Nephron (organoid): ENCODE results near the gene DNAH14.
"Not testable (repeated sequence)": the region's sequence is repeated elsewhere in the genome, so short reads cannot be mapped to it uniquely, and the experiment has no call there.

Source experiments
- H3K27ac Mint-ChIP-seq, 3 experiments: 2 replicates each; pipeline ENCODE4 v1.8.0; 2020; ENCODE audit warnings: mixed read lengths in 3 of 3, mild to moderate bottlenecking in 2 of 3, moderate library complexity in 1 of 3
- H3K27me3 Mint-ChIP-seq: 2 replicates; pipeline ENCODE4 v1.8.0; 2021; ENCODE audit warnings: low read depth, mild to moderate bottlenecking, moderate library complexity, mixed read lengths
- H3K36me3 Mint-ChIP-seq: 2 replicates; pipeline ENCODE4 v1.8.0; 2020; ENCODE audit warnings: low read depth, mixed read lengths
- H3K4me1 Mint-ChIP-seq: 2 replicates; pipeline ENCODE4 v1.8.0; 2020; ENCODE audit warnings: mixed read lengths
- H3K4me3 Mint-ChIP-seq, 3 experiments: 2 replicates each; pipeline ENCODE4 v1.8.0; 2020; ENCODE audit warnings: mild to moderate bottlenecking in 3 of 3, mixed read lengths in 3 of 3, moderate library complexity in 2 of 3
- H3K9me3 Mint-ChIP-seq: 2 replicates; pipeline ENCODE4 v1.8.0; 2020; ENCODE audit warnings: mixed read lengths
- CTCF ChIP-seq, 3 experiments: fragments of 200-600 bp; sonication (generic); IDR thresholded peaks; one replicate each; pipeline ENCODE4 v1.5.0; 2021; ENCODE audit warnings: antibody characterized with exemption in 3 of 3; ENCODE audit not compliant: unreplicated experiment in 3 of 3

DNAH14 gene

GRCh38 chr1:224946349-224946691 lies 16.8 kb downstream of the DNAH14 start:
- H3K36me3 Mint-ChIP-seq: peaks cover 41% of the 10 kb centered on the region
- peaks cover 49% of the 10 kb centered on the region for H3K9me3 Mint-ChIP-seq
- not testable (repeated sequence) for H3K4me1 Mint-ChIP-seq, H3K27me3 Mint-ChIP-seq, H3K4me3 Mint-ChIP-seq, H3K27ac Mint-ChIP-seq

GRCh38 chr1:224957696-224958095 lies 28.2 kb downstream of the DNAH14 start:
- peaks cover 31% of the 10 kb centered on the region for H3K36me3 Mint-ChIP-seq
- no peak overlapping the region for H3K27ac Mint-ChIP-seq
- no peaks in the 10 kb centered on the region for H3K4me1 Mint-ChIP-seq
- H3K4me3 Mint-ChIP-seq: no peak overlapping the region
- H3K27me3 Mint-ChIP-seq: no peaks in the 10 kb centered on the region
- H3K9me3 Mint-ChIP-seq: no peaks in the 10 kb centered on the region
- TF ChIP-seq CTCF (IDR thresholded peaks at IDR 0.05; ENCODE audit: unreplicated experiment in 3 of 3): no peak

GRCh38 chr1:224958490-224958889 lies 29.0 kb downstream of the DNAH14 start:
- no peak for TF ChIP-seq CTCF (IDR thresholded peaks at IDR 0.05; ENCODE audit: unreplicated experiment in 3 of 3)
- no peaks in the 10 kb centered on the region for H3K9me3 Mint-ChIP-seq
- no peak overlapping the region for H3K4me3 Mint-ChIP-seq

GRCh38 chr1:224959115-224959514 lies 29.6 kb downstream of the DNAH14 start:
- H3K9me3 Mint-ChIP-seq: no peaks in the 10 kb centered on the region
- no peak overlapping the region for H3K27ac Mint-ChIP-seq
- H3K36me3 Mint-ChIP-seq: peaks cover 36% of the 10 kb centered on the region
- H3K4me3 Mint-ChIP-seq: no peak overlapping the region
- H3K27me3 Mint-ChIP-seq: no peaks in the 10 kb centered on the region
- no peaks in the 10 kb centered on the region for H3K4me1 Mint-ChIP-seq
- no peak for TF ChIP-seq CTCF (IDR thresholded peaks at IDR 0.05; ENCODE audit: unreplicated experiment in 3 of 3)

More at GRCh38 chr1:224958490-224958889, 29.0 kb downstream of the DNAH14 start:
- Mint-ChIP-seq H3K27me3 (no peaks in the 10 kb centered on the region), H3K36me3 (peaks cover 35% of the 10 kb centered on the region), H3K4me1 (no peaks in the 10 kb centered on the region), H3K27ac (no peak overlapping the region)

- peaks cover 37% of the 10 kb centered on the region for H3K36me3 Mint-ChIP-seq
- no peak for TF ChIP-seq CTCF (IDR thresholded peaks at IDR 0.05; ENCODE audit: unreplicated experiment in 3 of 3)
- H3K27ac Mint-ChIP-seq: no peak overlapping the region
- H3K9me3 Mint-ChIP-seq: no peaks in the 10 kb centered on the region
- H3K4me3 Mint-ChIP-seq: no peak overlapping the region
- H3K27me3 Mint-ChIP-seq: no peaks in the 10 kb centered on the region
- H3K4me1 Mint-ChIP-seq: no peaks in the 10 kb centered on the region
These were observed 30.2 kb downstream of the DNAH14 start for GRCh38 chr1:224959656-224960055.

- Mint-ChIP-seq H3K4me1 (no peaks in the 10 kb centered on the region), H3K36me3 (peaks cover 71% of the 10 kb centered on the region), H3K4me3 (no peak overlapping the region), H3K27ac (no peak overlapping the region), H3K27me3 (no peaks in the 10 kb centered on the region), H3K9me3 (peaks cover 61% of the 10 kb centered on the region)
- TF ChIP-seq CTCF (IDR thresholded peaks at IDR 0.05; ENCODE audit: unreplicated experiment in 3 of 3): no peak
These were observed 50.7 kb downstream of the DNAH14 start for GRCh38 chr1:224980181-224980580.

- not testable (repeated sequence) for H3K4me1 Mint-ChIP-seq, H3K4me3 Mint-ChIP-seq, H3K27me3 Mint-ChIP-seq, H3K27ac Mint-ChIP-seq
- H3K9me3 Mint-ChIP-seq: peaks cover 64% of the 10 kb centered on the region
- H3K36me3 Mint-ChIP-seq: peaks cover 63% of the 10 kb centered on the region
These were observed 52.5 kb downstream of the DNAH14 start for GRCh38 chr1:224981922-224982354.
